Transverse colon (tissue), 4 donors: ENCODE results near the gene IL18.

ENCODE experiments used
- CTCF ChIP-seq, 5 experiments: fragments of 200-600 bp in 3 of 5; fragments of 450-650 bp in 2 of 5; sonication (generic) in 3 of 5; IDR thresholded peaks; 1 replicate in 2 of 5; 2 replicates in 3 of 5; pipeline ENCODE4 v1.5.1; 2016 to 2017; ENCODE audit warnings: antibody characterized with exemption in 5 of 5, inconsistent platforms in 3 of 5, mild to moderate bottlenecking in 2 of 5, moderate library complexity in 1 of 5
- POLR2A ChIP-seq: fragments of 450-650 bp; IDR thresholded peaks from one replicate; pipeline ENCODE4 v1.6.1; 2016; ENCODE audit warnings: antibody characterized with exemption, mild to moderate bottlenecking, moderate library complexity
- POLR2AphosphoS5 ChIP-seq, 3 donors: sonication (generic); formaldehyde crosslinking; IDR thresholded peaks; one replicate each; pipeline ENCODE4 v1.6.1; 2016; ENCODE audit warnings: antibody characterized with exemption in 3 of 3

GRCh38 chr11:112176077-112176476 is 12.2 kb upstream of the IL18 start:
- TF ChIP-seq POLR2AphosphoS5 (IDR thresholded peaks at IDR 0.05) (no peak), CTCF (IDR thresholded peaks at IDR 0.05) (no peak), POLR2A (no peak)
